ENCODE results near the gene SCAMP5.

- TF ChIP-seq CTCF (IDR thresholded peaks at IDR 0.05) (no peak), POLR2A (IDR thresholded peaks at IDR 0.05; ENCODE audit: low read depth) (no peak), EP300 (IDR thresholded peaks at IDR 0.05) (no peak), POLR2AphosphoS5 (IDR thresholded peaks at IDR 0.05) (no peak)
Observed at GRCh38 chr15:75027551-75027950, 32.2 kb downstream of the SCAMP5 start.

All from esophagus muscularis mucosa (tissue), 4 donors.